Erythroblast (primary cell): ENCODE results near the gene DNAJC1.

Experiments used
- GATA1 ChIP-seq: IDR thresholded peaks from 2 replicates; pipeline ENCODE4 v1.6.1; 2011; ENCODE audit warnings: low read depth, mild to moderate bottlenecking, control low read depth, low read length, moderate library complexity
- POLR2A ChIP-seq: IDR thresholded peaks from 2 replicates; pipeline ENCODE4 v1.6.1; 2011; ENCODE audit warnings: mild to moderate bottlenecking, low read length

GRCh38 chr10:21925851-21926250, 77.7 kb downstream of the DNAJC1 start:
- TF ChIP-seq POLR2A (no peak), GATA1 (no peak)
